HFFc6 (cell line): ENCODE measurements around the gene BZW1. TPM values are rescaled to one million over a fixed set of nuclear protein-coding genes. Genes with fewer than 3 reads are reported as not detected.

Source experiments
- DNase-seq: peaks from one replicate; pipeline ENCODE4 v3.0.0-alpha.2; 2018
- H3K27ac Mint-ChIP-seq: 2 replicates; pipeline ENCODE4 v1.8.0; 2020; ENCODE audit warnings: mild to moderate bottlenecking, mixed read lengths
- H3K27me3 Mint-ChIP-seq: 2 replicates; pipeline ENCODE4 v1.8.0; 2021; ENCODE audit warnings: mild to moderate bottlenecking, moderate library complexity, mixed read lengths; ENCODE audit not compliant: insufficient read depth
- H3K36me3 Mint-ChIP-seq: 2 replicates; pipeline ENCODE4 v1.8.0; 2021; ENCODE audit warnings: low read depth, mixed read lengths
- H3K4me1 Mint-ChIP-seq: 2 replicates; pipeline ENCODE4 v1.8.0; 2020; ENCODE audit warnings: low read depth, mixed read lengths
- H3K4me3 Mint-ChIP-seq: 2 replicates; pipeline ENCODE4 v1.8.0; 2020; ENCODE audit warnings: mild to moderate bottlenecking, moderate library complexity, mixed read lengths
- H3K9me3 Mint-ChIP-seq: 2 replicates; pipeline ENCODE4 v1.8.0; 2020; ENCODE audit warnings: mild to moderate bottlenecking, mixed read lengths
- long read RNA-seq: library from polyadenylated mRNA; unstranded; transcript quantifications from one replicate; pipeline ENCODE4 v2.0.0, GENCODE V29; 2019
- total RNA-seq, 6 experiments: library from RNA; stranded (reverse); fragmentation: NEBNext Ultra II Directional; extraction: Animal tissue kit (Norgen Biotek cat#: 25700); gene quantifications; 2 replicates in 1 of 6; 3 replicates in 5 of 6; pipeline ENCODE4 v1.2.3, GENCODE V29; 2021
- TF ChIP-seq, protein P1 (sequence below): fragments of 200-600 bp; sonication (generic); IDR thresholded peaks from 2 replicates; pipeline ENCODE4 v1.5.0; 2021; ENCODE audit warnings: antibody characterized with exemption, mild to moderate bottlenecking

BZW1 gene
- 100 to 1,000 TPM; 318 to 459 (median 409) TPM for total RNA-seq
- long read RNA-seq, full-length matches to known transcripts = 289 of 389 reads
- long read RNA-seq, partial matches to known transcripts = 77 of 389 reads
- long read RNA-seq, other reads (novel, unspliced or antisense) = 23 of 389 reads

DNA sequence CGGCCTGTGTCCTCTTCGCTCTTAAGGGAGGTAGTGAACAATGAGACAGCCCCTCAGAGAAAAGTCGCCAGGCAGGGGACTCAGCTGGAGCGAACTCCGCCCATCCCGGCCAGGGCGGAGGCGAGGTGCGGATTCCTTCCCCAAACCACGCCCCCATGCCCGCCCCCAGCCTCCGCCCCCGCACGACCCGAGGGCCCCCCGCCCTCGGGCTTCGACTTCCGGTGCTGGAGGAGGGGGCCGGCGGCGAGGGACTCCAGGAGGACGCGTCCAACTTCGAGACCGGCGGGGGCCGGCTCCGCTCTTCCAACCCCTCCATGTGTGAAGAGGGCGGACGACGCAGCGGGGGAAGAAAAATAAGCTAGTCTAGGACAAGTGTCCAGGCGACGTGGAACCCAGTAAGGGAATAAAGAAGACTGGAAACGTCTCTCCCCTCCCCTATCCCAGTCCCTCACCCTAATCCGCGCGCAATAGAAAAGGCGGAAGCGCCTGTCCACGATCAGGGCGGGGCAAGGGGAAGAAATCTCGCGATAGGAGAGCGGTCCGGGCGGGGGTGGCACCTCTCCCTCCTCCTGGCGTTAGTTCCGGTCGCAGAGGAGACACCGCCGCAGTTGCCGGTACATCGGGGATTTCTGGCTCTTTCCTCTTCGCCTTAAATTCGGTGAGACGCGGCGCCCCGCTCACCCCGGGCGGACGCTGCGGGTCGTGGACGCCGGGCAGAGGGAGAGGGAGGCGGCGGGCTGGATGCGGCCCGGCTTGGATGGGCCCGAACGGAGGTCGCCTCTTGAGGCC, at the start of gene BZW1:
TSS of gene BZW1 (plus strand) at position 578 of the 789 bp plus-strand sequence. CDS start 1,308 bp downstream, outside the sequence.
- peak; percentile 96 for DNase-seq
- TF ChIP-seq, protein P1, sequence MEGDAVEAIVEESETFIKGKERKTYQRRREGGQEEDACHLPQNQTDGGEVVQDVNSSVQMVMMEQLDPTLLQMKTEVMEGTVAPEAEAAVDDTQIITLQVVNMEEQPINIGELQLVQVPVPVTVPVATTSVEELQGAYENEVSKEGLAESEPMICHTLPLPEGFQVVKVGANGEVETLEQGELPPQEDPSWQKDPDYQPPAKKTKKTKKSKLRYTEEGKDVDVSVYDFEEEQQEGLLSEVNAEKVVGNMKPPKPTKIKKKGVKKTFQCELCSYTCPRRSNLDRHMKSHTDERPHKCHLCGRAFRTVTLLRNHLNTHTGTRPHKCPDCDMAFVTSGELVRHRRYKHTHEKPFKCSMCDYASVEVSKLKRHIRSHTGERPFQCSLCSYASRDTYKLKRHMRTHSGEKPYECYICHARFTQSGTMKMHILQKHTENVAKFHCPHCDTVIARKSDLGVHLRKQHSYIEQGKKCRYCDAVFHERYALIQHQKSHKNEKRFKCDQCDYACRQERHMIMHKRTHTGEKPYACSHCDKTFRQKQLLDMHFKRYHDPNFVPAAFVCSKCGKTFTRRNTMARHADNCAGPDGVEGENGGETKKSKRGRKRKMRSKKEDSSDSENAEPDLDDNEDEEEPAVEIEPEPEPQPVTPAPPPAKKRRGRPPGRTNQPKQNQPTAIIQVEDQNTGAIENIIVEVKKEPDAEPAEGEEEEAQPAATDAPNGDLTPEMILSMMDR = no peak
- H3K4me1 Mint-ChIP-seq = peaks cover 51% of the 10 kb centered on the region
- peak within 1 kb of the TSS; percentile 98 for H3K4me3 Mint-ChIP-seq
- H3K36me3 Mint-ChIP-seq = peaks cover 39% of the 10 kb centered on the region
- H3K27ac Mint-ChIP-seq = peak within 1 kb of the TSS; percentile 94
- peaks cover 3% of the 10 kb centered on the region; the same call in 1 of the 2 replicates for H3K27me3 Mint-ChIP-seq
- H3K9me3 Mint-ChIP-seq = no peaks in the 10 kb centered on the region

DNA sequence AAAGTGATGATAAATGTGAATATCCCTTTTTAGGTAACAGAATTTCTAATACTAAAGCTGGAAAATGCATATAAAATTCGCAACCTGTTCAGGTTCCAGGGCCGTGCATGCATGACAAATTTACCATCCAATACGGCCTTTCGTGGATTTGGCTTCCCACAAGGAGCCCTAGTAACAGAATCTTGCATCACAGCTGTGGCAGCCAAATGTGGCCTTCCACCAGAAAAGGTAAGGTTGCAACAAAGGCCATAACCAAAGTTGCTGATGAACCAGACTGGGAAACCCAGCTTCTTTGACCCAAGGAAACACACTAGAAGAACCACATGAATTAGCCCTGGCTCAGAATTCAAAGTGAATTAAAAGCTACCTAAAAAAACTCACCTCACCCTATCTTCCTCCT, 49.6 kb upstream of the BZW1 start:
- Mint-ChIP-seq H3K4me1 (peaks cover 77% of the 10 kb centered on the region), H3K4me3 (no peak overlapping the region), H3K9me3 (no peaks in the 10 kb centered on the region)

DNA sequence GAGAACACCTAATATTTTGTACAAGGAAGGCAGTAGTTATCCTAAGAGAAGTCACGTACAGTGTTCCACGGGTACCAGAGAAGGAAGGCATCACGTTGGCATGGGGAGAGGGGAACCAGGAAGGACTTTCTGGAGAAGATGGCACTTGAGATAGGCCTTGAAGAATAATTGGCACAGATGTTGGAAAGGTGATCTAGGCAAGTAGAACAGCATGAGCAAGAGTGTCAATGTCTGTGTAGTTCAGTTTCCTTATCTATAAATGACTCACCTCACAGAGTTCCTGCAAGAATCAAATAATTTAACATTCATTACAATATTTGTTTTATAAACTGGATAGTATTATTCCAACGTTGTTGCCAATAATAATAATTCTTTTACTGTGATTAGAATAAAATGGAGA, 48.3 kb upstream of the BZW1 start:
- DNase-seq = no peak
- Mint-ChIP-seq H3K4me3 (no peak overlapping the region), H3K9me3 (no peaks in the 10 kb centered on the region), H3K27ac (no peak overlapping the region), H3K4me1 (peaks cover 70% of the 10 kb centered on the region), H3K36me3 (no peaks in the 10 kb centered on the region), H3K27me3 (no peaks in the 10 kb centered on the region)
- TF ChIP-seq, protein P1 = no peak

More for the DNA sequence above, 49.6 kb upstream of the BZW1 start:
- no peak for DNase-seq
- TF ChIP-seq, protein P1 = no peak
- H3K27ac Mint-ChIP-seq = no peak overlapping the region
- no peaks in the 10 kb centered on the region for H3K27me3 Mint-ChIP-seq
- H3K36me3 Mint-ChIP-seq = no peaks in the 10 kb centered on the region

DNA sequence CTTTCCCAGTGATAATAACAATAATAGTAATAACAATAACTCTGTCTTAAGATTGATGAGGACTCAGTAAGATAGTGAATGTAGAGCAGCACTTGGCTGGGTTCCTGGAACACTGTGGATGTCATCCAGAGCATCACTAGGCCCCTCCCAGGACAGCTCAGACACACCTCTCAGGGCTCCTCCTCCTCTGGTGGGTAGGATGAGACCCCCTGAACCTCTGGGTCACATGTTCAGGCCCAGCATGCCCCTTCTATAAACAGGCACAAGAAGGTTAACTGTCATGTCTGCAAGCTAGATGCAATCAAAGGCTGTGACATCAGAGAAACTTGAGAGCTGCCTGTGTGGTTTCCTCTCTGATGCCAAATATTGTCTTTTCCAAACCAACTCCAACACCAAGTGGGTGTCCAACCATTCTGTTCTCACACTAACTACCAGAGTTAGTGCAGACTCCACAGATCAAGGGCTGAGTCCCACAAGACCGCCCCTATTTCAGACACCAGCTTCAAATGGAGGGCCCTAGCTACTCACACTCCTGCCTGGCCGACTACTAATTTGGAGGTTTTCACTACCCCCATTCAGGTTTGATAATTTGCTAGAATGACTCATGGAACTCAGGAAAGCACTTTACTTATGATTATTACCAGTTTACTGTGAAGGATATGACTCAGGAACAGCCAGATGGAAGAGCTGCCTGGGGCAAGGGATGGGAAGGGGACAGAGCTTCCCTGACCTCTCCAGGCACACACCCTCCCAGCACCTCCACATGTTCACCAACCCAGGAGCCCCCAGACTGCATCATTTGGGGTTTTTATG, 46.4 kb upstream of the BZW1 start:
- no peaks in the 10 kb centered on the region for H3K9me3 Mint-ChIP-seq
- no peaks in the 10 kb centered on the region for H3K27me3 Mint-ChIP-seq
- peak overlapping the region; percentile 80 for H3K27ac Mint-ChIP-seq
- H3K36me3 Mint-ChIP-seq = no peaks in the 10 kb centered on the region
- peak overlapping the region; percentile 64 for H3K4me3 Mint-ChIP-seq
- TF ChIP-seq, protein P1 = no peak
- peaks cover 65% of the 10 kb centered on the region for H3K4me1 Mint-ChIP-seq
- peak; percentile 95 for DNase-seq

DNA sequence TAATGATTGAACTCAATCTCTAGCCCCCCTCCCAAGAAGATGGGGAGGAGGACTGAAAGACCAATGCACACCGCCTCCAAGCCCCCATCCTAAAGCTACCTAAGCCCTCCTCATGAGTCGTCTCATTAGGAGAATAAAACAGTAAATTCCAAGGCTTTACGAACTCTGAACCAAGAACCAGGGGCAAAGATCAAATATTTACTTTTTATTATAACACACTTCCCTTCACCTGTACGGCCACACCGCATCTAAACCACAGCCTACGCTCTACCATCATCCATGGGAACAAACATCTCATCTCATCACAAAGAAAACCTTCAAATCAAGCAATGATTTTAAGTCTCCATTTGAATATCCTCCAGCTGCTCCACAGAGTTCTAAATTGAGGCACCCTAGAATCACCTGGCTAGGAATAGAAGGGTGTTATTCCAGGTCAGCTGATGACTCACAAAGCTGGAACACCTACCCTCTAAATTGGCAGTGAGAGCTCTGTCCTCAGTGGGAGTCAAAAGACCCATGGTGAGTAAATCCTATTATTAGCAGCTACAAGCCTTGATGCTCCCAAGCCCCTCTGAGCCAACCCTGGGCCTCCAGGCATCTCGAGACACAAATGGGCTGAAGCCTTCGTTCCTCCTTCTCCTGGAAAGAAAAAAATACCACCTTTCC, 45.6 kb upstream of the BZW1 start:
- no peak for DNase-seq
- no peaks in the 10 kb centered on the region for H3K36me3 Mint-ChIP-seq
- H3K27me3 Mint-ChIP-seq = no peaks in the 10 kb centered on the region
- H3K9me3 Mint-ChIP-seq = no peaks in the 10 kb centered on the region
- peaks cover 62% of the 10 kb centered on the region for H3K4me1 Mint-ChIP-seq
- H3K4me3 Mint-ChIP-seq = peak overlapping the region; percentile 64
- TF ChIP-seq, protein P1 = no peak
- H3K27ac Mint-ChIP-seq = peak overlapping the region; percentile 80
